Stimulated activated naive B cell treated with anti-CD40 and anti-IgM and Interleukin-4, amounts not matched to agents 10 μg/mL and 1 μg/mL and 100 μg/mL, for 72 hours (primary cell): ENCODE measurements around the gene CDC42SE2.
"Not testable (repeated sequence)": the region's sequence is repeated elsewhere in the genome, so short reads cannot be mapped to it uniquely, and the experiment has no call there.

ENCODE experiments used
- ATAC-seq, 2 donors: fragments of 150-1000 bp; cut with Tn5 transposase; replicated peaks; 2 replicates each; pipeline ENCODE4 v1.10.0; 2021; ENCODE audit warnings: moderate library complexity in 1 of 2
- DNase-seq: peaks from one replicate; pipeline ENCODE4 v3.0.0; 2021
- H3K27ac Mint-ChIP-seq: one replicate; pipeline ENCODE4 v1.8.0; 2022; ENCODE audit warnings: mild to moderate bottlenecking, mixed read lengths
- H3K27me3 Mint-ChIP-seq, 2 donors: one replicate each; pipeline ENCODE4 v1.8.0; 2022; ENCODE audit warnings: mixed read lengths in 2 of 2
- H3K36me3 Mint-ChIP-seq, 2 donors: one replicate each; pipeline ENCODE4 v1.8.0; 2022; ENCODE audit warnings: mixed read lengths in 2 of 2, mild to moderate bottlenecking in 1 of 2
- H3K4me1 Mint-ChIP-seq, 2 donors: one replicate each; pipeline ENCODE4 v1.8.0; 2022; ENCODE audit warnings: mixed read lengths in 2 of 2, mild to moderate bottlenecking in 1 of 2
- H3K4me3 Mint-ChIP-seq, 2 donors: one replicate each; pipeline ENCODE4 v1.8.0; 2022; ENCODE audit warnings: mild to moderate bottlenecking in 2 of 2, mixed read lengths in 2 of 2, moderate library complexity in 1 of 2
- H3K9me3 Mint-ChIP-seq, 2 donors: one replicate each; pipeline ENCODE4 v1.8.0; 2022; ENCODE audit warnings: mixed read lengths in 2 of 2, mild to moderate bottlenecking in 1 of 2

Gene CDC42SE2

GRCh38 chr5:131330031-131330430 is 66.2 kb downstream of the CDC42SE2 start:
- peaks cover 28 to 55% of the 10 kb centered on the region in 2 donors for H3K4me1 Mint-ChIP-seq
- H3K4me3 Mint-ChIP-seq = no peak overlapping the region
- no peak overlapping the region for H3K27ac Mint-ChIP-seq
- no peak for ATAC-seq
- H3K9me3 Mint-ChIP-seq = peaks cover 0 to under 1% of the 10 kb centered on the region in 2 donors
- DNase-seq = no peak
- no peaks in the 10 kb centered on the region for H3K27me3 Mint-ChIP-seq
- H3K36me3 Mint-ChIP-seq = peaks cover 42 to 58% of the 10 kb centered on the region in 2 donors

- not testable (repeated sequence) for H3K4me3 Mint-ChIP-seq, ATAC-seq, DNase-seq, H3K27me3 Mint-ChIP-seq
- Mint-ChIP-seq H3K36me3 (peaks cover 56 to 62% of the 10 kb centered on the region in 2 donors), H3K4me1 (peaks cover 23 to 52% of the 10 kb centered on the region in 2 donors), H3K27ac (peak overlapping the region; percentile 32), H3K9me3 (peaks cover 4 to 18% of the 10 kb centered on the region in 2 donors)
Measured at GRCh38 chr5:131335756-131336155, 71.9 kb downstream of the CDC42SE2 start.

DNA sequence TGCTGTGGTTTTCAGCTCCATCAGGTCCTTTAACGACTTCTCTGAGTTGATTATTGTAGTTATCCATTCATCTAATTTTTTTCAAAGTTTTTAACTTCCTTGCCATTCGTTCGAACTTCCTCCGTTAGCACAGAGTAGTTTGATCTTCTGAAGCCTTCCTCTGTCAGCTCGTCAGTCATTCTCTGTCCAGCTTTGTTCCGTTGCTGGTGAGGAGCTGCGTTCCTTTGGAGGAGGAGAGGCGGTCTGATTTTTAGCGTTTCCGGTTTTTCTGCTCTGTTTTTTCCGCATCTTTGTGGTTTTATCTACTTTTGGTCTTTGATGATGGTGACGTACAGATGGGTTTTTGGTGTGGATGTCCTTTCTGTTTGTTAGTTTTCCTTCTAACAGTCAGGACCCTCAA is 72.9 kb downstream of the CDC42SE2 start:
- peaks cover 28 to 52% of the 10 kb centered on the region in 2 donors for H3K4me1 Mint-ChIP-seq
- not testable (repeated sequence) for ATAC-seq, DNase-seq, H3K27me3 Mint-ChIP-seq, H3K27ac Mint-ChIP-seq, H3K4me3 Mint-ChIP-seq
- peaks cover 4 to 18% of the 10 kb centered on the region in 2 donors for H3K9me3 Mint-ChIP-seq
- peaks cover 56 to 71% of the 10 kb centered on the region in 2 donors for H3K36me3 Mint-ChIP-seq

DNA sequence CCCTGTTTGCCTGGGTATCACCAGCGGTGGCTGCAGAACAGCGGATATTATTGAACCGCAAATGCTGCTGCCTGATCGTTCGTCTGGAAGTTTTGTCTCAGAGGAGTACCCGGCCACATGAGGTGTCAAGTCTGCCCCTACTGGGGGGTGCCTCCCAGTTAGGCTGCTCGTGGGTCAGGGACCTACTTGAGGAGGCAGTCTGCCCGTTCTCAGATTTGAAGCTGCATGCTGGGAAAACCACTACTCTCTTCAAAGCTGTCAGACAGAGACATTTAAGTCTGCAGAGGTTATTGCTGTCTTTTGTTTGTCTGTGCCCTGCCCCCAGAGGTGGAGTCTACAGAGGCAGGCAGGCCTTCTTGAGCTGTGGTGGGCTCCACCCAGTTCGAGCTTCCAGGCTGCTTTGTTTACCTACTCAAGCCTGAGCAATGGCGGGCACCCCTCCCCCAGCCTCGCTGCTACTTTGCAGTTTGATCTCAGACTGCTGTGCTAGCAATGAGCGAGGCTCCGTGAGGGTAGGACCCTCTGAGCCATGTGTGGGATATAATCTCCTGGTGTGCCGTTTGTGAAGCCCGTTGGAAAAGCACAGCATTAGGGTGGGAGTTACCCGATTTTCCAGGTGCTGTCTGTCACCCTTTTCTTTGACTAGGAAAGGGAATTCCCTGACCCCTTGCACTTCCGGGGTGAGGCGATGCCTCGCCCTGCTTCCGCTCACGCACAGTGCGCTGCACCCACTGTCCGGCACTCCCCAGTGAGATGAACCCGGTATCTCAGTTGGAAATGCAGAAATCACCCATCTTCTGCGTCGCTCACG is 73.6 kb downstream of the CDC42SE2 start:
- H3K27me3 Mint-ChIP-seq, H3K4me3 Mint-ChIP-seq, ATAC-seq, DNase-seq: not testable (repeated sequence)
- Mint-ChIP-seq H3K4me1 (peaks cover 28 to 52% of the 10 kb centered on the region in 2 donors), H3K9me3 (peaks cover 4 to 18% of the 10 kb centered on the region in 2 donors), H3K27ac (peak overlapping the region; percentile 47), H3K36me3 (peaks cover 55 to 70% of the 10 kb centered on the region in 2 donors)

DNA sequence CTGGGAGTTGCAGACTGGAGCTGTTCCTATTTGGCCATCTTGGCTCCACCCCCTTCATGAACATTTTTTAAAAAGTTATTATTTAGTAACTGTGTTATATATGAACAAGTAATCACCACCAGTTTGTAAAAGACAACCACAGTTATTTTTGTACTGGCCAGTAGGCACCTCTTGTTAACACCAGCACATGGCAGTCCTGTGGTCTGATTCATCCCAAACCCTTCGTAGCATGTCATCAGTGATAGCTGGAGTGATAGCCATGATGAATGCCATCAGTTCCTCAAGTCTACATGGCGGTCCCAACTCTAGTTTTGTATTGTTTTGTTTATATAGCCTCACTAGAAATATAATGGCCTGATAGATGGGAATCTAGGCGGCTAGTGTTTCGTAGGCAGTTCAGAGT is 74.2 kb downstream of the CDC42SE2 start:
- no peak overlapping the region for H3K4me3 Mint-ChIP-seq
- no peaks in the 10 kb centered on the region for H3K27me3 Mint-ChIP-seq
- peaks cover 5 to 19% of the 10 kb centered on the region in 2 donors for H3K9me3 Mint-ChIP-seq
- peaks cover 29 to 55% of the 10 kb centered on the region in 2 donors for H3K4me1 Mint-ChIP-seq
- ATAC-seq (no peak), DNase-seq (no peak)
- H3K36me3 Mint-ChIP-seq = peaks cover 52 to 67% of the 10 kb centered on the region in 2 donors
- H3K27ac Mint-ChIP-seq = peak overlapping the region; percentile 47

DNA sequence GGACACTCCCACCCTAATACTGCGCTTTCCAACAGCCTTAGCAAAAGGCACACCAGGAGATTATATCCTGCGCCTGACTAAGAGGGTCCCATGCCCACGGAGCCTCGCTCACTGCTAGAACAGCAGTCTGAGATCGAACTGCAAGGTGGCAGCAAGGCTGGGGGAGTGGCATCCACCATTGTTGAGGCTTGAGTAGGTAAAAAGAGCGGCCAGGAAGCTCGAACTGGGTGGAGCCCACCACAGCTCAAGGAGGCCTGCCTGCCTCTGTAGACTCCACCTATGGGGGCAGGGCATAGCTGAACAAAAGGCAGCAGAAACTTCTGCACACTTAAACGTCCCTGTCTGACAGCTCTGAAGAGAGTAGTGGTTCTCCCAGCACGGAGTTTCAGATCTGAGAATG is 80.4 kb downstream of the CDC42SE2 start:
- ATAC-seq, H3K27me3 Mint-ChIP-seq, H3K27ac Mint-ChIP-seq, DNase-seq, H3K4me3 Mint-ChIP-seq, H3K9me3 Mint-ChIP-seq: not testable (repeated sequence)
- Mint-ChIP-seq H3K4me1 (peaks cover 28% of the 10 kb centered on the region in 2 donors), H3K36me3 (peaks cover 58 to 77% of the 10 kb centered on the region in 2 donors)

GRCh38 chr5:131346204-131346603 is 82.4 kb downstream of the CDC42SE2 start:
- ATAC-seq, H3K9me3 Mint-ChIP-seq, DNase-seq, H3K27ac Mint-ChIP-seq, H3K27me3 Mint-ChIP-seq, H3K4me3 Mint-ChIP-seq: not testable (repeated sequence)
- peaks cover 60 to 70% of the 10 kb centered on the region in 2 donors for H3K36me3 Mint-ChIP-seq
- H3K4me1 Mint-ChIP-seq = peaks cover 28 to 29% of the 10 kb centered on the region in 2 donors

GRCh38 chr5:131353991-131354390 is 90.1 kb downstream of the CDC42SE2 start:
- peaks cover 9% of the 10 kb centered on the region in 2 donors for H3K36me3 Mint-ChIP-seq
- H3K27ac Mint-ChIP-seq = no peak overlapping the region
- H3K9me3 Mint-ChIP-seq = no peaks in the 10 kb centered on the region
- no peaks in the 10 kb centered on the region for H3K27me3 Mint-ChIP-seq
- peaks cover 29 to 34% of the 10 kb centered on the region in 2 donors for H3K4me1 Mint-ChIP-seq
- DNase-seq (no peak), ATAC-seq (no peak)
- H3K4me3 Mint-ChIP-seq = no peak overlapping the region

DNA sequence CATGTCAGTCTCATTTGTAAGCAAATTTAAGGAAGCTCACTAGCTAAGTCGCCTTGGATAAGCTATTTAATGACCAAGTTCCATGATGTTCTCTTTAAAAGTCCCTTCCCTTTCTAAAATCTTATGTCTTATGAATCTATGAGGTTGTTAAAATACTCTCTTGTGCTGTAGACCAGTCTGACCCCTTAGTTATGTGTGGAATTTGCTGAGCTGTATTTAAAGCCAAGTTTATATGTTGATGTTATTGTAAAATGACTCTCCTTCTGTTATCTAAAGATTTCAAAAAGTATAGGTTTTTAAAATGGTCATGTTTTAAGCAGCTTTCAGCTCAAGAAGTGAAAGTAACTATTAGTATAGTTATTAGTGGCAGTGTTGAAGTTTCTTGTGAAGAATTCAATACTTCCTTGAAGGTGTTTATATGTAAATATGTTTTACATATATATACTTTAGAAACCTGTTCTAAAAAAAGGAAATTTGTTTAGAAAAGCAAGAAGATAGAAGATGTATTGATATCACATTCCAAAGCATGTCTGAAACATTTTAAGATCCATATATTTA is 92.2 kb downstream of the CDC42SE2 start:
- Mint-ChIP-seq H3K9me3 (no peaks in the 10 kb centered on the region), H3K4me3 (no peak overlapping the region), H3K4me1 (peaks cover 27 to 30% of the 10 kb centered on the region in 2 donors), H3K36me3 (peaks cover 13 to 24% of the 10 kb centered on the region in 2 donors), H3K27ac (peak overlapping the region; percentile 32), H3K27me3 (no peaks in the 10 kb centered on the region)
- no peak for ATAC-seq
- DNase-seq = no peak

DNA sequence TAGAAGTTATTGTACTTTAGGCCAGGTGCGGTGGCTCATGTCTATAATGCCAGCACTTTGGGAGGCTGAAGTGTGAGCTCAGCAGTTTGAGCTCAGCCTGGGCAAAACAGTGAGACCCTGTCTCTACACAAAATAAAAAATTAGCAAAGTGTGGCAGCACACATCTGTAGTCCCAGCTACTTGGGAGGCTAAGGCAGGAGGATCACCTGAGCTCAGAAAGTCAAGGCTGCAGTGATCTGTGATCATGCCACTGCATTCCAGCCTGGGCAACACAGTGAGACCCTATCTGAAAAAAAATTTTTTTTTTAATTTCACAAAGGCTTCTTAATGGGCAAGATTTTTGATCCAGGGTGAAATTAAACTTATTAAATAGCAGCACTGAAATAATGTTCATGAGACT is 92.8 kb downstream of the CDC42SE2 start:
- no peak for ATAC-seq
- no peak overlapping the region for H3K4me3 Mint-ChIP-seq
- H3K9me3 Mint-ChIP-seq = no peaks in the 10 kb centered on the region
- peaks cover 16 to 27% of the 10 kb centered on the region in 2 donors for H3K36me3 Mint-ChIP-seq
- no peak for DNase-seq
- peak overlapping the region; percentile 75 for H3K27ac Mint-ChIP-seq
- no peaks in the 10 kb centered on the region for H3K27me3 Mint-ChIP-seq
- H3K4me1 Mint-ChIP-seq = peaks cover 26 to 32% of the 10 kb centered on the region in 2 donors

DNA sequence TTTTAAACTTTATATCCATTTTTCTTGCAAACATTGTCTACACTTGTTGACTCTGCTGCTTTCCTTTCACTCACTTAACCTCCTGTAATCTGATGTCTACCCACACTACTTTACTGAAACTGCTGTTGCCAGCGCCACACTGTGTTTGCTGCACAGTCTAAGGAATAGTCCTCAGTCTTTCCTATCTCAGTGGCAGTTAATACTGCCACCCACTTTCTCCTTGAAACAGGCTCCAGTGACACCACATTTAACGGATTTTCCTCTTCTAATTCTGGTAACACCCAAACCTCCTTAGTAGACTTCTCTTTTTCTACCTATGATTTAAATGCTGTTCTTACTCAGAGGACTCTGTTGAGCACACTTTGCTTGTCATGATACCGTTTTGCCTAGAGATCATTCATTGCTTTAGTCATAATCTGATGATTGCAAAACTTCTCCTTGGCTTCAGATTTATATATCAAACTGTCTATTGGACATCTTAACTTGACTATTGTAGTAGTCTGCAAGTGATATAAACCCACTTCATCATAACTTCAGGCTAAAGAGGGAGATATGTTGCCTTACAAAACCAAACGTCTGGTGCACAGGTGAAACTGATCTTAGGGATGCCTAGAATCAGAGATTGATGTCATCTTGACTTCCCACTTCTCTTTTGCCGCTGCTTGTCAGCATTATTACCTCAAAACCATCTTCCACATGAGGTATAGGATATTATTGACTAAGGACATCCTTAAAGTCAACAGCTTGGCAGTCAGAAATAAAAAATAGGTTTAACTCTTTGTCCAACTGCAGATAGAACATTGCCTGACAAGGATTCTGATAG is 94.1 kb downstream of the CDC42SE2 start:
- Mint-ChIP-seq H3K9me3 (no peaks in the 10 kb centered on the region), H3K4me1 (peaks cover 27 to 36% of the 10 kb centered on the region in 2 donors), H3K27me3 (no peaks in the 10 kb centered on the region), H3K4me3 (peak overlapping the region; percentile 2 to 46), H3K27ac (peak overlapping the region; percentile 70), H3K36me3 (peaks cover 17 to 29% of the 10 kb centered on the region in 2 donors)
- ATAC-seq (peak; percentile 86 to 91), DNase-seq (no peak)

- no peak overlapping the region for H3K4me3 Mint-ChIP-seq
- no peak for ATAC-seq
- no peaks in the 10 kb centered on the region for H3K27me3 Mint-ChIP-seq
- peaks cover 34 to 48% of the 10 kb centered on the region in 2 donors for H3K36me3 Mint-ChIP-seq
- DNase-seq = no peak
- no peaks in the 10 kb centered on the region for H3K9me3 Mint-ChIP-seq
- H3K27ac Mint-ChIP-seq = peak overlapping the region; percentile 42
- peaks cover 29 to 48% of the 10 kb centered on the region in 2 donors for H3K4me1 Mint-ChIP-seq
Measured at GRCh38 chr5:131361677-131362315, 97.9 kb downstream of the CDC42SE2 start.

DNA sequence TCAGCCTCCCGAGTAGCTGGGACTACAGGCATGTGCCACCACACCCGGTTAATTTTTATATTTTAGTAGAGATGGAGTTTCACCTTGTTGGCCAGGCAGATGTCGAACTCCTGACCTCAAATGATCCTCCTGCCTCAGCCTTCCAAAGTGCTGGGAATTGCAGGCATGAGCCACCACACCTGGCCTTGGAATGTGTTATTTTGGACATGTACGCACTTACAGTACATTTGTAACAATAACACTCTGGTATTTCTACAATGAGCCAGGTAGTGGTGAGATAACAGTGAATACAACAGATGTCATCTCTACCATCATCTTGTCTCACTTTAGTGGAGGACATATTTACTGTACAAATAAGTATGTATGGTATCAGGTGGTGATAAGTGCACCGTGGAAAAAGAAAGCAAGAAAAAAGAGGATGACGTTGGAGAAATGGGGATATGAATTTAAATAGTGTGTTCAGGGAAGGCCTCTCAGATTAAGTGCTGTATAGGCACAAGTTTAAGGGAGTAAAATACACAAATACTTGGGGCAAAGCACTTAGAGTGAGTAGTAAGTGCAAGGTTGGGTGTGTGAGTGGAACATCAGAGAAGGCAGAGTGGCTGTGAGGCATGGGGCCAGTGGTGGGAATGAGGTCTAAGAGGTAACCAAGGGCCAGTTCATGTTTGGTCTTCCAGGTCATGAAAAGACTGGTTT is 100.1 kb downstream of the CDC42SE2 start:
- DNase-seq = no peak
- Mint-ChIP-seq H3K36me3 (peaks cover 44 to 65% of the 10 kb centered on the region in 2 donors), H3K9me3 (peaks cover 0 to 2% of the 10 kb centered on the region in 2 donors), H3K4me3 (no peak overlapping the region), H3K27ac (peak overlapping the region; percentile 59), H3K4me1 (peaks cover 20 to 50% of the 10 kb centered on the region in 2 donors), H3K27me3 (no peaks in the 10 kb centered on the region)
- ATAC-seq = no peak
